HG03432 (cell line): ENCODE measurements around the gene HSD11B2.

Source experiments
- ATAC-seq: cut with Tn5 transposase; IDR thresholded peaks from one replicate; pipeline ENCODE4 v1.9.1; 2021; ENCODE audit warnings: mild to moderate bottlenecking, moderate library complexity; ENCODE audit not compliant: unreplicated experiment

HSD11B2 gene

DNA sequence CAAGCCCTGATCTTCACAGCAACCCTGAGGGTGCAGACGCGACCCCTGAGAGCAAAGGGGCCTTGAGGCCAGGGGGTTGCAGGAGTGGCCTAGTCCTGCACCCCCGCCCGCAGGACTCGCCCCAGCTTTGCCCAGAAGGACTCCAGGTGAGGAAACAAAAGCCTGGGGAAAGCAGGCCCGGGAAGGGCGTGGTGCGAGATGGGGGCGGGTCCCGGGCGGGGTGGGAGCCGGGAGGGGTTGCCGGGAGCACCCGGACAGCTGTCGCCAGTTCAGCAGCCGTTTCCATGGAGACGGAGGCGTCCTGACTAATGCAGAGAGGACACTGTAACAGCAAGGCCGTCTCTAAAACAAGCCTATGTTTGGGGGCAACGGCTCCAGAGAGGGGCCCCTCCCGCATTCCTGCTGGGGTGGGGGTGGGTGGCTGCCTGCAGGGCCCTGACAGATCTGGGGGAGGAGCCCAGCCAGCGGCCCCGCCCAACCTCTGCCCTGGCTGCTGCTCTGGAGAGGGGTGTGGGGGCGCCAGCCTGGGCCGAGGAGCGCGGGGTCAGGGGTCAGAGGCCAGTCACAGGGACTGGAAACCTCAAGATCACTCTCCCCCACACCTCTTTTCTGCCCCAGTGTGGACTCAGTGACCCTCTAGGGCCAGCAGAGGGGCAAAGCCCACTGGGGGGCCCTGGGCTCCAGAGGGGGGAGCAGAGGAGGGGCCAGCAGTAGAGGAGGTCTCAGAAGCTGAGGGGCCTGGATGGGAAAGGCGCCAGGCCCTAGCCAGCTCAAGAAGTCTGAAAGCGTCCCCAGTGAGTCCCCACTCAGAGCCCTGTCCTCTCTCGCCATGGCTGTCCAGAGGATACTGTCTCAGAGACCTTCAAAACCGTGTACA, 34.5 kb upstream of the HSD11B2 start:
- no peak for ATAC-seq

- no peak for ATAC-seq
Observed at GRCh38 chr16:67397036-67397801, 33.7 kb upstream of the HSD11B2 start.

- no peak for ATAC-seq
Observed at GRCh38 chr16:67397812-67398545, 32.9 kb upstream of the HSD11B2 start.

GRCh38 chr16:67398546-67399217, 32.2 kb upstream of the HSD11B2 start:
- no peak for ATAC-seq

- ATAC-seq: no peak
Observed at GRCh38 chr16:67399218-67399733, 31.6 kb upstream of the HSD11B2 start.

- ATAC-seq: no peak
Observed at GRCh38 chr16:67399749-67400704, 30.9 kb upstream of the HSD11B2 start.

GRCh38 chr16:67400901-67401300, 30.0 kb upstream of the HSD11B2 start:
- no peak for ATAC-seq

DNA sequence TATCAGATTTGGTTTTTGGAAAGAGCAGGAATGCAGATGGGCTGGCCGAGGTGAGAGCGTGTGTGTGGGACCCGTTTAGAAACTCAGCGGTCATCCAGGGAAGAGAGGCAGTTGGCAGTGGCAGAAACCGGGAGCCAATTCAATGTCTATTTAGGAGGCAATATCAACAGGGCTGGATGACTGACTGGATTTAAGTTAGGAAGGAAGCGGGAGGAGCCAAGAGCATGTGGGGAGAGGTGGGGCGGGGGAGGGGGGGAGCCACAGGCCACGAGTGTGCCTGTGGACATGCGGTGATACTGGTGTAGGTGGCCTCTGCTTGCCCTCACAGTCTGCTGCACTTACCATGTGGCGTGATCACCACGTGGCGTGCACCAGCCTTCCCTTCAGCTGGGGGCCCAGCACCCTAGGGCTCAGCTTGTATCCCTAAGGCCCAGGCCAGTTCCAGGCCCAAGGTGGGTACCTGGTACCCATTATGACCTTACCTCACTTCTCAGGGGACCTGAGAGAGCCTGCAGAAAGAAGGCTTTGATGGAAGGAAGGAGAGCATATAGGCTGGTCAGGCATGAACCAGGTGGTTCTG, 26.9 kb upstream of the HSD11B2 start:
- ATAC-seq: no peak

GRCh38 chr16:67404740-67405226, 26.1 kb upstream of the HSD11B2 start:
- ATAC-seq: no peak

DNA sequence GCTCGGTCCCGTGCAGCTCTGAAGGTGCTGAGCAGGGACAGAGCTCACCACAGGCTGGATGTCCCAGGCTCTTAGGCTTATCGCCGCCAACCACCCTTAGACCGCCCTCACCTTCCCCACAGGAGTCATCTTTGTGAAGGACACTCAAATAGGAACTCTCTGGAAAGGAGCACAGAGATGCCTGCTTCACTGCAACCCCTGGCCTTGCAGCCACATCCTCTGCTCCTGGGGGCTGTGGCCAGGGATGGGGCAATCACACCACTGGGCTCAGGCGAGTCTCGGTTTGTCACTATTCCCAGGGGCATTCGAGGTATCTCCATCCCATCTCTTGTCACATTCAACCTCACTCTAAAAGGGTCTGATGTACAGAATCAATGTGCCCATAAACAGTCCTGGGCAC, 25.6 kb upstream of the HSD11B2 start:
- no peak for ATAC-seq

GRCh38 chr16:67406111-67406971, 24.6 kb upstream of the HSD11B2 start:
- no peak for ATAC-seq

GRCh38 chr16:67407176-67407787, 23.6 kb upstream of the HSD11B2 start:
- ATAC-seq: no peak

GRCh38 chr16:67407788-67408452, 23.0 kb upstream of the HSD11B2 start:
- no peak for ATAC-seq

- no peak for ATAC-seq
Observed at GRCh38 chr16:67409631-67410030, 21.3 kb upstream of the HSD11B2 start.

- ATAC-seq: no peak
Observed at GRCh38 chr16:67411339-67411738, 19.6 kb upstream of the HSD11B2 start.

DNA sequence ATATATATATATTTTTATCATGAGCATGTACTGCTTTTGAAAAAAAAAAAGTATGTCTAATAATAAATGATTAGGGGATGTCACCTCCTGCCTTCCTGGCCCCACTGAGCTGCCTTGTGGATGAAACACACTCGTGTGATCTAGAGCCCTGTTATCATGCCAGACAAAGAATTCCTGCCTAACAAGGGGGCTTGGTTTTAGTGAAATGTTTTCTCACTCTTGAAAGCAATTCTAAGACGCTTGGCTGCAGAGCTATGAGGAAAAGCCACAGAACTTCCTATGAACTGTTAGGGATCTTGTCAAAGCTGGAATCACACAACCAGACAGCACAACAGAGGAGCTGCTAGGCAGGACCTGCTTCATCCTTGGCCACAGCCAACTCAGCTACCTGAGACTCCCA, 18.6 kb upstream of the HSD11B2 start:
- no peak for ATAC-seq
